ENCODE measurements around the gene MICOS13. TPM values are rescaled to one million over a fixed set of nuclear protein-coding genes. Genes with fewer than 3 reads are reported as not detected.

The MICOS13 gene
- polyA plus RNA-seq, 6 donors from 2014 or later = 74.0 to 101 (median 86.6) TPM

DNA sequence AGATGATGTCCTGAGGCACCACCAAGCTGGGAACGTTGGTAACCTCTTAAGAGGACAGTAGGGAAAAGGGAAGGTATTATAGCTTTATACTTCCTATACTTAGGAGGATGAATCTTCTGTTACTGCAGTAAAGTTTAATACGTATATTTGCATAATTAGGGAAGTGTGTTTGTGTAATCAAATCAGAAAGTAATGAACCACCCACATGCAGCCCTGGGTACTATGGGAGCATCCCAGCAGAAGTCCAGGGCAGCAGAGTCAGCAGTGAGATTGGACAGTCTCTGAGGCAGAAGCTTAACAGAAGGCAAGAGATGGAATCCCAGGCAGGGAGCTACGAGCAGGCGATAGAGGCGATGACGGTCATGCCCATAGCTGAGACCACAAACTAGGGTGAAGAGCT, 44.9 kb downstream of the MICOS13 start:
- ATAC-seq (ENCODE audit: low read depth in 2 of 2) = no peak
- Mint-ChIP-seq H3K4me3 (no peak overlapping the region), H3K9me3 (no peaks in the 10 kb centered on the region), H3K4me1 (peaks cover 31 to 43% (median 36%) of the 10 kb centered on the region in 3 donors), H3K36me3 (no peaks in the 10 kb centered on the region), H3K27ac (peak overlapping the region in 1 of 6 donors; percentile 72), H3K27me3 (no peaks in the 10 kb centered on the region)
- no peak for DNase-seq

DNA sequence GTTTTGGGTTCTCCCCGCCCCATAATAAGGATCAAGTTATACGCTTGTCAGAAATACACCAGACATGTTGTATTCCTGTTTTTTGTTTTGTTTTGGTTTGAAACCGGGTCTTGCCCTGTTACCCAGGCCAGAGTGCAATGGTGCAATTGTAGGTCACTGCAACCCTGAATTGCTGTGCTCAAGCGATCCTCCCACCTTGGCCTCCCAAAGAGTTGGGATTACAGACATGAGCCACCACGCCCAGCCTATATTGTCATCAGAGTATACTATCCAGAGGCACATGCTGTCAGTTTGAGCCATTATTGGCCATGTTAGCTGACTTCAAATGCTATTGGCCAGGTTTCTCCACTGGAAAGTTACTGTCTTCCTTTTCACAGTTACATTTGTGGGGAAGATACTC, 47.7 kb downstream of the MICOS13 start:
- DNase-seq (no peak), ATAC-seq (ENCODE audit: low read depth in 2 of 2) (no peak)
- peaks cover 2 to 4% of the 10 kb centered on the region in 2 donors for H3K36me3 Mint-ChIP-seq
- peak overlapping the region in 2 of 6 donors; percentile 7 to 37 for H3K27ac Mint-ChIP-seq
- peaks cover 42 to 57% (median 48%) of the 10 kb centered on the region in 3 donors for H3K4me1 Mint-ChIP-seq
- peak overlapping the region in 1 of 8 donors; percentile 38 for H3K4me3 Mint-ChIP-seq
- H3K9me3 Mint-ChIP-seq = no peaks in the 10 kb centered on the region
- H3K27me3 Mint-ChIP-seq = no peaks in the 10 kb centered on the region

DNA sequence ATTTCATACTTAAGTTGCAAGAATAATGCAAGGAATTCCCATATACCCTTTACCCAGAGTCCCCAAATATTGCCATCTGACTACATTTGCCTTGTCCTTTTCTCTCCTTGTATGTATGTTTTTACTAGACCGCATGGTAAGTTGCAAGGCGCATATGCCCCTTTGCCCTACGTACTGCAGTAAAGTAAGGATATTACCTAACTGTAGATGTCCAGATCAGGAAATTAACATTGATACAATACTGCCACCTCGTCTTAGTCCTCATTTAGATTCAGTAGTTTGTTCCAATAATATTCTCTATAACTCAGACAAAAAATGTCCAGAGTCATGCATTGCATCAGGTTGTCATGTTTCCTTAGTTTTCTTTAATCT, 48.1 kb downstream of the MICOS13 start:
- DNase-seq (no peak), ATAC-seq (ENCODE audit: low read depth in 2 of 2) (no peak)
- Mint-ChIP-seq H3K36me3 (peaks cover 4 to 7% of the 10 kb centered on the region in 2 donors), H3K27me3 (no peaks in the 10 kb centered on the region), H3K4me3 (peak overlapping the region in 1 of 8 donors; percentile 37), H3K27ac (peak overlapping the region in 3 of 6 donors; percentile 7 to 37 (median 35)), H3K4me1 (peaks cover 46 to 61% (median 52%) of the 10 kb centered on the region in 3 donors), H3K9me3 (peaks cover 0 to 1% (median 0%) of the 10 kb centered on the region in 7 donors)

DNA sequence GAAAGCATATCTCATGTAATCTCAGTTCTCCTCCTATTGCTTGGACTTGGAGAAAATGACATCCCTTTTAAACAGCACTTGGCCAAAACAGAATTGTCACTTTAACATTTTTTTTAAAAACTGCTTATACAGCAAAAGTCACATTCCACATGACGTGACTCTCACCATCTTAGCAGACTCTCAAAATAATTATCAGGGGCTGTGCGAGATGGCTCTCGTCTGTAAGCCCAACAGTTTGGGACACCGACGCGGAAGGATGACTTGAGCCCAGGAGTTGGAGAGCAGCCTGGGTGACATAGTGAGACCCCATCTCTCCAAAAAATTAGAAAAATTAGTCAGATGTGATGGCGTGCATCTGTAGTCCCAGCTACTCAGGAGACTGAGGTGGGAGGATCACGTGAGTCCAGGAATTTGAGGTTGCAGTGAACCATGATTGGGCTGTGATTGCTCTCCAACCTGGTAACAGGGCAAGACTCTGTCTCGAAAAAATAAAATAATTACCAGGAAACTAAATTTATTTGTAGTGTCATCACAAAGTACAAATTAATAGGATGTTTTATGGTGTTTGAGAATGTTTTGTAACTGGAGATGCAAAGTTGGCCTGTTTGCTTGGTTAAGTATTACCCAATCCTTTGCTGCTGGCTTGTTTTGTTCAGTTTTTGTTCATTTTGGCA, 48.6 kb downstream of the MICOS13 start:
- Mint-ChIP-seq H3K4me1 (peaks cover 46 to 66% (median 52%) of the 10 kb centered on the region in 3 donors), H3K9me3 (peaks cover 0 to 1% (median 0%) of the 10 kb centered on the region in 7 donors), H3K27ac (peak overlapping the region in 5 of 6 donors; percentile 2 to 82 (median 35)), H3K27me3 (no peaks in the 10 kb centered on the region), H3K4me3 (peak overlapping the region in 1 of 8 donors; percentile 7), H3K36me3 (peaks cover 4 to 8% of the 10 kb centered on the region in 2 donors)
- DNase-seq = no peak
- no peak for ATAC-seq (ENCODE audit: low read depth in 2 of 2)

DNA sequence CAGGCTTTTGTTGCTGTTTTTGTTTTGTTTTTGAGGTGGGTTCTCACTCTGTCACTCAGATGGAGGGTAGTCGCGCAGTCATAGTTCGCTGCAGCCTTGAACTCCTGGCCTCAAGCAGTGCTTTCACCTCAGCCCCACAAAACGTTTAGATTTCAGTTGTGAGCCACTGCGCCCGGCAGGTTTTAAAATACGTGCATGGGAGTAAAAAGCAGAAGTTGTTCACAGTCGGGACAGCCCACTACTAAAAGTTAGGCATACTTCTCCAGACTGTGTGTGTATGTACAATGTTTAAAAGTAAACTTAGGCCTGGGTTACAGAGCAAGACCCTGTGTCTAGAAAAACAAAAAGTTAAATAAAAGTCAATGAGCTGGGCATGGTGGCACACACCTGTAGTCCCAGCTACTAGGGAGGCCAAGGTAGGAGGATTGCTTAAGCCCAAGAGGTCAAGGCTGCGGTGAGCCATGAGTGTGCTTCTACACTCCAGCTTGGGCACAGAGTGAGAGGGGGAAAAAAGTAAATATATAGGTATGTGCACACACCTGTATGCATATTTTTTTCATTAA, 51.3 kb downstream of the MICOS13 start:
- no peaks in the 10 kb centered on the region for H3K27me3 Mint-ChIP-seq
- peak overlapping the region; percentile 83 to 98 (median 95) for H3K27ac Mint-ChIP-seq
- H3K4me1 Mint-ChIP-seq = peaks cover 56 to 82% (median 68%) of the 10 kb centered on the region in 3 donors
- H3K9me3 Mint-ChIP-seq = peaks cover 0 to 1% (median 0%) of the 10 kb centered on the region in 7 donors
- peak overlapping the region; percentile 40 to 86 (median 72) for H3K4me3 Mint-ChIP-seq
- peaks cover 6 to 15% of the 10 kb centered on the region in 2 donors for H3K36me3 Mint-ChIP-seq
- ATAC-seq (ENCODE audit: low read depth in 2 of 2) (peak; percentile 90), DNase-seq (peak; percentile 74)

DNA sequence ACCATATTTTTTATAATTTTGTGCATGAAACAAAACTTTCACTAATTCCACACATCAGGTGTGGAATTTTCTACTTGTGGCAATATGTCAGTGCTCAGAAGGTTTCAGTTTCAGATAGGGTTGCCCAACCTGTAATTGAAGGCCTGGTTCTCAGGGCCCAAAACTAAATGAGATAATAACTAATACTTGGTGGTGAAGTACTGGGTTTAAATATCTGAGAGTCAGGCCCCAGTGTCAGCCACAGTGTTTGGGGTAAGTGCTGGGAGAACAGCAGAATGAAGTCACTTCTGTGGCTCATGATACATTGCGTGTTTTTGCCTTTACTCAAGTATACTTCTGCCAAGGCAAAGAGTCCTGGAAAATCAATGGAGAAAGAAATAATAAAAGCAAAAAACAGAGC, 51.9 kb downstream of the MICOS13 start:
- no peaks in the 10 kb centered on the region for H3K27me3 Mint-ChIP-seq
- H3K27ac Mint-ChIP-seq = peak overlapping the region; percentile 83 to 98 (median 95)
- ATAC-seq (ENCODE audit: low read depth in 2 of 2) = no peak
- H3K4me1 Mint-ChIP-seq = peaks cover 56 to 82% (median 72%) of the 10 kb centered on the region in 3 donors
- H3K9me3 Mint-ChIP-seq = peaks cover 0 to 1% (median 0%) of the 10 kb centered on the region in 7 donors
- peaks cover 6 to 15% of the 10 kb centered on the region in 2 donors for H3K36me3 Mint-ChIP-seq
- no peak for DNase-seq
- H3K4me3 Mint-ChIP-seq = peak overlapping the region in 7 of 8 donors; percentile 40 to 86 (median 72)

Other genes starting within 250 kb of the MICOS13 start
- not detected for gene ZNRF4, start 225.1 kb downstream of the MICOS13 start, polyA plus RNA-seq (ENCODE audit: low read depth in 6 of 6)
- under 1 TPM in 3 of 6 donors, not detected in 3; 0.08 to 0.32 (median 0.12) TPM for gene TINCR, start 112.6 kb downstream of the MICOS13 start, polyA plus RNA-seq (ENCODE audit: low read depth in 6 of 6)
- 10 to 100 TPM; 19.9 to 56.0 (median 29.3) TPM for gene SAFB2, start 57.7 kb downstream of the MICOS13 start, polyA plus RNA-seq (ENCODE audit: low read depth in 6 of 6)
- 100 to 1,000 TPM in 1 of 6 donors, 10 to 100 TPM in 5; 18.3 to 119 (median 43.4) TPM for gene SAFB, start 57.4 kb downstream of the MICOS13 start, polyA plus RNA-seq (ENCODE audit: low read depth in 6 of 6)
- 1 to 10 TPM; 1.1 to 6.5 (median 2.6) TPM for gene HSD11B1L, start 511 bp upstream of the MICOS13 start, polyA plus RNA-seq (ENCODE audit: low read depth in 6 of 6)
- 1,000 to 10,000 TPM; 1,207 to 2,143 (median 1,738) TPM for gene RPL36, start 9.8 kb upstream of the MICOS13 start, polyA plus RNA-seq (ENCODE audit: low read depth in 6 of 6)
- gene LONP1, start 39.6 kb upstream of the MICOS13 start, polyA plus RNA-seq (ENCODE audit: low read depth in 6 of 6) = 10 to 100 TPM; 16.7 to 40.6 (median 21.7) TPM
- gene CATSPERD, start 40.1 kb upstream of the MICOS13 start, polyA plus RNA-seq (ENCODE audit: low read depth in 6 of 6) = not detected
- under 1 TPM in 3 of 6 donors, not detected in 3; 0.25 to 0.28 (median 0.25) TPM for gene PRR22, start 104.2 kb upstream of the MICOS13 start, polyA plus RNA-seq (ENCODE audit: low read depth in 6 of 6)
- 10 to 100 TPM; 27.1 to 45.2 (median 35.5) TPM for gene DUS3L, start 110.6 kb upstream of the MICOS13 start, polyA plus RNA-seq (ENCODE audit: low read depth in 6 of 6)
- gene NRTN, start 124.6 kb upstream of the MICOS13 start, polyA plus RNA-seq (ENCODE audit: low read depth in 6 of 6) = under 1 TPM in 2 of 6 donors, not detected in 4; 0.28 to 0.29 TPM
- not detected for gene FUT6, start 159.2 kb upstream of the MICOS13 start, polyA plus RNA-seq (ENCODE audit: low read depth in 6 of 6)
- not detected for gene FUT3, start 170.9 kb upstream of the MICOS13 start, polyA plus RNA-seq (ENCODE audit: low read depth in 6 of 6)
- under 1 TPM in 1 of 6 donors, not detected in 5; 0.30 TPM for gene FUT5, start 190.0 kb upstream of the MICOS13 start, polyA plus RNA-seq (ENCODE audit: low read depth in 6 of 6)
- gene NDUFA11, start 223.3 kb upstream of the MICOS13 start, polyA plus RNA-seq (ENCODE audit: low read depth in 6 of 6) = 100 to 1,000 TPM; 288 to 317 (median 302) TPM
- 1 to 10 TPM; 5.1 to 6.8 (median 5.9) TPM for gene VMAC, start 224.4 kb upstream of the MICOS13 start, polyA plus RNA-seq (ENCODE audit: low read depth in 6 of 6)
- gene CAPS, start 233.7 kb upstream of the MICOS13 start, polyA plus RNA-seq (ENCODE audit: low read depth in 6 of 6) = 1 to 10 TPM in 5 of 6 donors, not detected in 1; 1.1 to 4.4 (median 2.0) TPM